ENCODE measurements around the gene PRDM16. TPM values are rescaled to one million over a fixed set of nuclear protein-coding genes. Genes with fewer than 3 reads are reported as not detected.

The PRDM16 gene
- polyA plus RNA-seq, 3 donors: not detected

- intact Hi-C loops (cut with micrococcal nuclease): no loop called here
- 65% methylated on average over 8 of the region's 8 CpGs for WGBS (ENCODE audit: insufficient coverage)
- H3K4me1 Mint-ChIP-seq: no peaks in the 10 kb centered on the region
Observed at GRCh38 chr1:3085721-3086120, 16.7 kb downstream of the PRDM16 start.

GRCh38 chr1:3086272-3086974, 17.4 kb downstream of the PRDM16 start:
- H3K36me3 Mint-ChIP-seq: no peaks in the 10 kb centered on the region
- Histone ChIP-seq H3K4me2 (replicated peaks; ENCODE audit: extremely low read depth, low read length, poor library complexity, severe bottlenecking) (no peak overlapping the region), H3K27me3 (ENCODE audit: control insufficient read depth in 2 of 2, insufficient read depth in 2 of 2, low read length in 2 of 2) (no peaks in the 10 kb centered on the region), H3K9me3 (replicated peaks in 1 of 2; ENCODE audit: control insufficient read depth in 1 of 2, insufficient read depth in 1 of 2, low read length in 2 of 2) (no peaks in the 10 kb centered on the region), H4K20me1 (ENCODE audit: insufficient read depth, low read length) (no peaks in the 10 kb centered on the region), H3K27ac (ENCODE audit: low read depth in 1 of 2, low read length in 2 of 2) (no peak overlapping the region), H2AFZ (ENCODE audit: insufficient read depth, low read depth, low read length, poor library complexity, severe bottlenecking) (no peak overlapping the region), H3K79me2 (ENCODE audit: insufficient read depth, low read length) (no peaks in the 10 kb centered on the region), H3K4me3 (replicated peaks in 1 of 3; ENCODE audit: low read depth in 2 of 3, low read length in 3 of 3) (no peak overlapping the region), H3K36me3 (replicated peaks in 1 of 2; ENCODE audit: control insufficient read depth in 1 of 2, insufficient read depth in 2 of 2, low read length in 2 of 2) (no peaks in the 10 kb centered on the region), H3K4me1 (ENCODE audit: control insufficient read depth in 1 of 2, insufficient read depth in 2 of 2, low read length in 2 of 2) (no peaks in the 10 kb centered on the region), H3K9ac (ENCODE audit: insufficient read depth, low read length, poor library complexity, severe bottlenecking) (no peak overlapping the region)
- TF ChIP-seq CTCF (IDR thresholded peaks at IDR 0.05): no peak
- H3K4me1 Mint-ChIP-seq: no peaks in the 10 kb centered on the region
- peaks cover 0 to 2% (median 0%) of the 10 kb centered on the region in 7 donors for H3K9me3 Mint-ChIP-seq
- no peak overlapping the region for H3K27ac Mint-ChIP-seq
- intact Hi-C loops (cut with micrococcal nuclease): no loop called here
- peaks cover 4 to 7% (median 5%) of the 10 kb centered on the region in 3 donors for H3K27me3 Mint-ChIP-seq (ENCODE audit: low read depth in 3 of 3)
- DNase-seq: no peak
- WGBS (ENCODE audit: insufficient coverage): 86% methylated on average over 16 of the region's 26 CpGs
- H3K4me3 Mint-ChIP-seq: no peak overlapping the region

More at GRCh38 chr1:3085721-3086120, 16.7 kb downstream of the PRDM16 start:
- Histone ChIP-seq H3K4me3 (replicated peaks in 1 of 3; ENCODE audit: low read depth in 2 of 3, low read length in 3 of 3) (no peak overlapping the region), H3K27ac (ENCODE audit: low read depth in 1 of 2, low read length in 2 of 2) (no peak overlapping the region), H3K36me3 (replicated peaks in 1 of 2; ENCODE audit: control insufficient read depth in 1 of 2, insufficient read depth in 2 of 2, low read length in 2 of 2) (no peaks in the 10 kb centered on the region), H3K27me3 (ENCODE audit: control insufficient read depth in 2 of 2, insufficient read depth in 2 of 2, low read length in 2 of 2) (no peaks in the 10 kb centered on the region), H3K4me2 (replicated peaks; ENCODE audit: extremely low read depth, low read length, poor library complexity, severe bottlenecking) (no peak overlapping the region), H3K9ac (ENCODE audit: insufficient read depth, low read length, poor library complexity, severe bottlenecking) (no peak overlapping the region), H3K9me3 (replicated peaks in 1 of 2; ENCODE audit: control insufficient read depth in 1 of 2, insufficient read depth in 1 of 2, low read length in 2 of 2) (no peaks in the 10 kb centered on the region), H2AFZ (ENCODE audit: insufficient read depth, low read depth, low read length, poor library complexity, severe bottlenecking) (no peak overlapping the region), H3K79me2 (ENCODE audit: insufficient read depth, low read length) (no peaks in the 10 kb centered on the region), H3K4me1 (ENCODE audit: control insufficient read depth in 1 of 2, insufficient read depth in 2 of 2, low read length in 2 of 2) (no peaks in the 10 kb centered on the region), H4K20me1 (ENCODE audit: insufficient read depth, low read length) (no peaks in the 10 kb centered on the region)
- Mint-ChIP-seq H3K9me3 (peaks cover 0 to 2% (median 0%) of the 10 kb centered on the region in 7 donors), H3K4me3 (no peak overlapping the region), H3K27ac (no peak overlapping the region), H3K36me3 (no peaks in the 10 kb centered on the region), H3K27me3 (ENCODE audit: low read depth in 3 of 3) (peaks cover 4 to 7% (median 5%) of the 10 kb centered on the region in 3 donors)
- TF ChIP-seq CTCF (IDR thresholded peaks at IDR 0.05): no peak
- no peak for DNase-seq

All from CD14-positive monocyte (primary cell).